ENCODE results near the gene GFY. TPM values are rescaled to one million over a fixed set of nuclear protein-coding genes. Genes with fewer than 3 reads are reported as not detected.

Gene GFY
- total RNA-seq, 1 donor from 2014 or later, result not detected

DNA sequence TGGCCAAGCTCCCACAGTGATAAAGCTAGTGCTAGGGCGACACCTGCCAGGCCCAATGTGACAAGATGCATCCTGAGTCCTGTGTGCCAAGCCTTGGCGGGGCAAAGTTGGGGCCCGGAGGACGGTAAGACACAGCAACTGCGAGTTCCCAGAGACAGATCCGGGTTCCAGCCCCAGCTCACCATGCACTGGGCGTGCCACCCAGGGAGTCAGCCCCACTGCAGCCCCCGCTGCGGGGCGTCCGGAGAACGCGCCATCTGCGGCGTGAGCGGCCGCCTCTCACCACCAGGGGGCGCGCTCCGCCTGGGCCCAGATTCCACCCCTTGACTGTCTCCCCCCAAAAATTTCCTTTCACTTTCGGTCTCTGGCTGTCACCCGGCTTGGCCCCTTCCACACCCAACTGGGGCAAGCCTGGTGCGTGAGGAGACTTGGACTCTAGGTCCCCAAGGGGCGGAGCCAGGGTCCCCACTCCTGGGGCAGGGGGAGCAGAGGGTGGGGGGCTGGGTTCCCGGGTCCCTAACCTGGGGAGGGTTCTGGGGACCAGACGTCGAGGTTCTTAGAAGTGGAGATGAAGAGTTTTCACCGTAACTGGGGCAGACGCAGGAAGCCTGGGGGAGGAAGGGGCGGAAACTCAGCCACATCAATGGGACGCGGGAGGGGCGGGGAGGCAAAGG lies 48.8 kb downstream of the GFY start, which contains the start of gene FLT3LG:
Gene FLT3LG (plus strand): TSS at position 348 of the 674 bp plus-strand sequence. CDS start 425 bp downstream, outside the sequence.
- Histone ChIP-seq H3K9me3 (ENCODE audit: control insufficient read depth in 3 of 3, low read length in 3 of 3) (no peaks in the 10 kb centered on the region), H3K36me3 (ENCODE audit: control insufficient read depth in 3 of 3, insufficient read depth in 3 of 3, low read length in 3 of 3) (no peaks in the 10 kb centered on the region), H3K27me3 (ENCODE audit: control insufficient read depth in 3 of 3, insufficient read depth in 3 of 3, low read length in 3 of 3) (no peaks in the 10 kb centered on the region), H3K27ac (ENCODE audit: low read depth, low read length) (peak within 1 kb of the TSS; percentile 71), H3K4me1 (ENCODE audit: control insufficient read depth in 3 of 3, insufficient read depth in 3 of 3, low read length in 3 of 3) (peaks cover 17 to 21% (median 21%) of the 10 kb centered on the region in 3 donors), H3K9ac (ENCODE audit: low read depth in 1 of 3, low read length in 3 of 3) (peak within 1 kb of the TSS; percentile 74 to 84 (median 81)), H3K4me3 (ENCODE audit: low read length in 3 of 3) (peak within 1 kb of the TSS; percentile 74 to 83 (median 78))

DNA sequence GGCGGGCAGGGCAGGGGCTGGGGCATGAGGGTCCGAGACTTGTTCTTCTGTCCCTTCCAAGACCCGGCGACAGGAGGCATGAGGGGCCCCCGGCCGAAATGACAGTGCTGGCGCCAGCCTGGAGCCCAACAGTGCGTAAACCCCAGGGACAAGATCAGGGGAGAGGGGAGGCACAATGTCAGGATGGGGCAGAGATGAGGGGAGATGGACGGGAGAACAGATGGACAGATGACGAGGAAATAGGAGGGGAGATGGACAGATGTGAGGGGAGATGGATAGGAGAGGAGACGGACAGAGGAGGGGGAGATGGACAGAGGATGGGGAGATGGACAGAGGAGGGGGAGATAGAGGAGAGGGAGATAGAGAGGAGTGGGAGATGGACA lies 49.3 kb downstream of the GFY start:
- Histone ChIP-seq H3K9ac (ENCODE audit: low read depth in 1 of 3, low read length in 3 of 3) (peak overlapping the region; percentile 74 to 84 (median 81)), H3K4me1 (ENCODE audit: control insufficient read depth in 3 of 3, insufficient read depth in 3 of 3, low read length in 3 of 3) (peaks cover 16 to 19% (median 18%) of the 10 kb centered on the region in 3 donors), H3K4me3 (ENCODE audit: low read length in 3 of 3) (peak overlapping the region; percentile 74 to 83 (median 78)), H3K27ac (ENCODE audit: low read depth, low read length) (peak overlapping the region; percentile 71), H3K27me3 (ENCODE audit: control insufficient read depth in 3 of 3, insufficient read depth in 3 of 3, low read length in 3 of 3) (no peaks in the 10 kb centered on the region), H3K9me3 (ENCODE audit: control insufficient read depth in 3 of 3, low read length in 3 of 3) (no peaks in the 10 kb centered on the region), H3K36me3 (ENCODE audit: control insufficient read depth in 3 of 3, insufficient read depth in 3 of 3, low read length in 3 of 3) (no peaks in the 10 kb centered on the region)

DNA sequence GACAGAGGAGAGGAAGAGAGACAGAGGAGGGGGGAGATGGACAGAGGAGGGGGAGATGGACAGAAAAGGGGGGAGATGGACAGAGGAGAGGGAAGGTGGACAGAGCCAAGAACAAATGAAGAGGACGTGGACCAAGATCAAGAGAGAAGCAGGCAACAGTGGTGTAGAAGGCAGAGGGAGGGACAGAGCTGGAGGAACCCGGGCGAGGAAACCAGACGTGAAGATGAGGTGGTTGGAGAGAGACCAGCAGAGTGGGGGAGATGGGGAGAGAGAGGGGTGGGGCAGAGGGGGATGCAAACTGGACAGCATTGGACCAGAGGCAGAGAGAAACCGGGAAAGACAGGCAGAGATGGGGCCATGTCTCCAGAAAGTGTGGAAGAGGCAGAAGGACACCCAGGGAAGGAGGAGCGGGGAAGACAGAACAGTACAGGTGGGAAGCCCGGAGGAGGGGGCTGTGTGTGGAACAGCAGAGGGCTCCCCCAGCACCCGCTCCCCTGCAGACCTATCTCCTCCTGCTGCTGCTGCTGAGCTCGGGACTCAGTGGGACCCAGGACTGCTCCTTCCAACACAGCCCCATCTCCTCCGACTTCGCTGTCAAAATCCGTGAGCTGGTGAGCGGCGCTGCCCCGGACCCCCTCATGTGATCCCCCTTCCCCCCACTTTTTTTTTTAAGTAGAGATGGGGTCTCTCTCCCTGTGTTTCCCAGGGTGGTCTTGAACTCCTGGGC lies 50.2 kb downstream of the GFY start:
- H3K27ac ChIP-seq (ENCODE audit: low read depth, low read length), result no peak overlapping the region

DNA sequence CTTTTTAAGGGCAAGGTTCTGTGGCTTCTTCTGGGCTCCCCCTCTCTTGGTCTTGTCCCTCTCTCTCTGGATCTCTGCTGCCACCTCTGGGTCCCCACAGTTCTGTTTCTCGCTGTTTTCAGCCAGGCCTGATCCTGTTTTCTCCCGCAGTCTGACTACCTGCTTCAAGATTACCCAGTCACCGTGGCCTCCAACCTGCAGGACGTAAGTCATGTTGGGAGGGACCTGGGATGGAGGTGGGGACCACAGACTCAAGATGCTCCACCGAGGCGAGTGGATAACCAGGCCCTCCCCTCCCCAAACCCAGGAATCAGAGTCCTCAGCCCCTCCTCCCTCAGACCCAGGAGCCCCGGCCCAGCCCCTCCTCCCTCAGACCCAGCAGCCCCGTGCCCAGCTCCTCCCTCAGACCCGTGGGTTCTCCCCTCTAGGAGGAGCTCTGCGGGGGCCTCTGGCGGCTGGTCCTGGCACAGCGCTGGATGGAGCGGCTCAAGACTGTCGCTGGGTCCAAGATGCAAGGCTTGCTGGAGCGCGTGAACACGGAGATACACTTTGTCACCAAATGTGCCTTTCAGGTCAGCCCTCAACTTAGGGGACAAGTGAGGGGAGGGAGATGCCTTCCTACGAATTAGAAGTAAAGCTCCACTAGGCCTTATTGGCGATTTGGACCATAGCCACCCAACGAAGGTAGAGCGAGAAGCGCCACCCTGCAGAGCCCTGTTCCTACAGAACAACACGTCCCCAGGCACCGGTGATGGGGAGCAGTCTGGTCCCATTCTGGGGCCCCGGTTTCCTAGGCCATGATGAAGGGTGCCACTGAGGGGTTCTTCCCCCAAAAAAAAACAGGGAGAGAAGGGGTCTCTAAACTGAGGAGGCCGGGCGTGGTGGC lies 51.0 kb downstream of the GFY start:
- H3K27ac ChIP-seq (ENCODE audit: low read depth, low read length), result no peak overlapping the region
- no peak overlapping the region for H3K4me3 ChIP-seq (ENCODE audit: low read length in 3 of 3)
- H3K9me3 ChIP-seq (ENCODE audit: control insufficient read depth in 3 of 3, low read length in 3 of 3), result no peaks in the 10 kb centered on the region
- peak overlapping the region in 1 of 3 donors; percentile 25 for H3K9ac ChIP-seq (ENCODE audit: low read depth in 1 of 3, low read length in 3 of 3)
- no peaks in the 10 kb centered on the region for H3K36me3 ChIP-seq (ENCODE audit: control insufficient read depth in 3 of 3, insufficient read depth in 3 of 3, low read length in 3 of 3)
- H3K27me3 ChIP-seq (ENCODE audit: control insufficient read depth in 3 of 3, insufficient read depth in 3 of 3, low read length in 3 of 3), result no peaks in the 10 kb centered on the region
- peaks cover 16 to 18% (median 16%) of the 10 kb centered on the region in 3 donors for H3K4me1 ChIP-seq (ENCODE audit: control insufficient read depth in 3 of 3, insufficient read depth in 3 of 3, low read length in 3 of 3)

More for the DNA sequence above, 50.2 kb downstream of the GFY start:
- Histone ChIP-seq H3K27me3 (ENCODE audit: control insufficient read depth in 3 of 3, insufficient read depth in 3 of 3, low read length in 3 of 3) (no peaks in the 10 kb centered on the region), H3K9ac (ENCODE audit: low read depth in 1 of 3, low read length in 3 of 3) (peak overlapping the region in 1 of 3 donors; percentile 16), H3K9me3 (ENCODE audit: control insufficient read depth in 3 of 3, low read length in 3 of 3) (no peaks in the 10 kb centered on the region), H3K4me3 (ENCODE audit: low read length in 3 of 3) (peak overlapping the region in 2 of 3 donors; percentile 74 to 83), H3K4me1 (ENCODE audit: control insufficient read depth in 3 of 3, insufficient read depth in 3 of 3, low read length in 3 of 3) (peaks cover 16 to 18% (median 16%) of the 10 kb centered on the region in 3 donors), H3K36me3 (ENCODE audit: control insufficient read depth in 3 of 3, insufficient read depth in 3 of 3, low read length in 3 of 3) (no peaks in the 10 kb centered on the region)

Other genes with a start within 250 kb of the GFY start
- not detected for gene SLC6A16, start 100.2 kb upstream of the GFY start, total RNA-seq
- gene CD37, start 90.0 kb upstream of the GFY start, total RNA-seq, result 7.8 TPM
- gene TEAD2, start 63.0 kb upstream of the GFY start, total RNA-seq, result 31.3 TPM
- gene DKKL1, start 61.5 kb upstream of the GFY start, total RNA-seq, result 0.52 TPM
- not detected for gene KASH5, start 37.1 kb upstream of the GFY start, total RNA-seq
- gene PTH2, start 1.9 kb upstream of the GFY start, total RNA-seq, result not detected
- gene SLC17A7, start 16.1 kb downstream of the GFY start, total RNA-seq, result 1.0 TPM
- gene PIH1D1, start 26.4 kb downstream of the GFY start, total RNA-seq, result 56.4 TPM
- gene ALDH16A1, start 27.8 kb downstream of the GFY start, total RNA-seq, result 20.9 TPM
- gene FLT3LG, start 48.8 kb downstream of the GFY start, total RNA-seq, result 0.52 TPM
- gene RPL13A, start 62.2 kb downstream of the GFY start, total RNA-seq, result 4,175 TPM
- 5,888 TPM for gene RPS11, start 71.0 kb downstream of the GFY start, total RNA-seq
- 114 TPM for gene FCGRT, start 87.3 kb downstream of the GFY start, total RNA-seq
- gene RCN3, start 102.6 kb downstream of the GFY start, total RNA-seq, result 48.5 TPM
- 73.1 TPM for gene NOSIP, start 155.2 kb downstream of the GFY start, total RNA-seq
- not detected for gene PRRG2, start 155.9 kb downstream of the GFY start, total RNA-seq
- gene PRR12, start 165.8 kb downstream of the GFY start, total RNA-seq, result 3.1 TPM
- 4.2 TPM for gene RRAS, start 214.8 kb downstream of the GFY start, total RNA-seq
- gene SCAF1, start 216.8 kb downstream of the GFY start, total RNA-seq, result 8.4 TPM
- gene IRF3, start 240.5 kb downstream of the GFY start, total RNA-seq, result 31.3 TPM
- gene BCL2L12, start 240.5 kb downstream of the GFY start, total RNA-seq, result 4.7 TPM

Data from skeletal muscle tissue (tissue), 4 donors.